Duodenal mucosa (tissue), 2 donors: Measurements from ENCODE around the gene GPR12.
"Not testable (repeated sequence)": the region's sequence is repeated elsewhere in the genome, so short reads cannot be mapped to it uniquely, and the experiment has no call there.

Source experiments
- H3K27ac ChIP-seq: one replicate; pipeline ENCODE4 v1.7.0; 2013; ENCODE audit warnings: low read depth, low read length
- H3K27me3 ChIP-seq, 2 donors: one replicate each; pipeline ENCODE4 v1.7.0; 2013; ENCODE audit warnings: low read length in 2 of 2, control low read depth in 1 of 2; ENCODE audit not compliant: insufficient read depth in 2 of 2, control insufficient read depth in 1 of 2
- H3K36me3 ChIP-seq, 2 donors: one replicate each; pipeline ENCODE4 v1.7.0; 2013; ENCODE audit warnings: low read length in 2 of 2, control low read depth in 1 of 2; ENCODE audit not compliant: insufficient read depth in 2 of 2, control insufficient read depth in 1 of 2
- H3K4me1 ChIP-seq, 2 donors: one replicate each; pipeline ENCODE4 v1.7.0; 2013; ENCODE audit warnings: low read length in 2 of 2, control low read depth in 1 of 2; ENCODE audit not compliant: insufficient read depth in 2 of 2, control insufficient read depth in 1 of 2
- H3K4me3 ChIP-seq, 2 donors: one replicate each; pipeline ENCODE4 v1.7.0; 2013; ENCODE audit warnings: low read length in 2 of 2, low read depth in 1 of 2
- H3K9ac ChIP-seq, 2 donors: one replicate each; pipeline ENCODE4 v1.7.0; 2013; ENCODE audit warnings: low read length in 2 of 2, low read depth in 1 of 2
- H3K9me3 ChIP-seq, 2 donors: one replicate each; pipeline ENCODE4 v1.7.0; 2013; ENCODE audit warnings: low read length in 2 of 2, control low read depth in 1 of 2; ENCODE audit not compliant: control insufficient read depth in 1 of 2

Gene GPR12

DNA sequence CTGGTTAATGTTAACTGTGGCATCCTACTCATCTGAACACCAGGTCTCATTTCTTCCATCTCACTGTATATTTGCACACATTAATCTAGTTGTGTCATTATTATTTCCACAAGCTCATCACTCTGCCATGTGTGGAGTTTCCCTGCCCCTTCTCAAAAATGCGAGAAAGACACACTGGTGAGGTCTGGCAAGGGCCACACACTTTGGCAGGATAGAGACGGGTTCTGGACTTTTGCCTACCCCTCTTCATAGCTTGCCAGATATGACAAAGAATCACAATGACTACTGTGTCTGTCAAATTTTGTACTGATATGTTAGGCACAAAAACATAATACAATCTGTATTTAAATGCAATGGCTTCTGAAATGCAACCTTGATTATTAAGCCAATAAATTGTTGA lies 12.9 kb downstream of the GPR12 start:
- Histone ChIP-seq H3K9me3 (no peaks in the 10 kb centered on the region), H3K27me3 (peaks cover 3 to 17% of the 10 kb centered on the region in 2 donors), H3K4me1 (no peaks in the 10 kb centered on the region), H3K27ac (no peak overlapping the region), H3K36me3 (no peaks in the 10 kb centered on the region), H3K4me3 (no peak overlapping the region), H3K9ac (no peak overlapping the region)

- Histone ChIP-seq H3K27me3 (peaks cover 7 to 24% of the 10 kb centered on the region in 2 donors), H3K9ac (no peak overlapping the region), H3K9me3 (no peaks in the 10 kb centered on the region), H3K27ac (no peak overlapping the region), H3K36me3 (no peaks in the 10 kb centered on the region), H3K4me1 (no peaks in the 10 kb centered on the region), H3K4me3 (no peak overlapping the region)
These were observed 16.6 kb downstream of the GPR12 start for GRCh38 chr13:26743971-26744370.

GRCh38 chr13:26742691-26743358 lies 17.8 kb downstream of the GPR12 start:
- no peaks in the 10 kb centered on the region for H3K4me1 ChIP-seq
- H3K27ac ChIP-seq = no peak overlapping the region
- H3K4me3 ChIP-seq = no peak overlapping the region
- no peaks in the 10 kb centered on the region for H3K36me3 ChIP-seq
- H3K9me3 ChIP-seq = peaks cover 0 to 5% of the 10 kb centered on the region in 2 donors
- H3K27me3 ChIP-seq = peaks cover 7 to 24% of the 10 kb centered on the region in 2 donors
- H3K9ac ChIP-seq = no peak overlapping the region

- H3K36me3 ChIP-seq = no peaks in the 10 kb centered on the region
- H3K27me3 ChIP-seq = no peaks in the 10 kb centered on the region
- H3K9me3 ChIP-seq = peaks cover 0 to 5% of the 10 kb centered on the region in 2 donors
- no peak overlapping the region for H3K27ac ChIP-seq
- H3K4me3 ChIP-seq = no peak overlapping the region
- H3K4me1 ChIP-seq = no peaks in the 10 kb centered on the region
- H3K9ac ChIP-seq = no peak overlapping the region
These were observed 24.9 kb downstream of the GPR12 start for GRCh38 chr13:26735677-26736076.

GRCh38 chr13:26727633-26728032 lies 33.0 kb downstream of the GPR12 start:
- H3K27ac ChIP-seq = no peak overlapping the region
- no peak overlapping the region for H3K4me3 ChIP-seq
- no peaks in the 10 kb centered on the region for H3K36me3 ChIP-seq
- H3K9me3 ChIP-seq = no peaks in the 10 kb centered on the region
- H3K4me1 ChIP-seq = no peaks in the 10 kb centered on the region
- H3K27me3 ChIP-seq = no peaks in the 10 kb centered on the region
- H3K9ac ChIP-seq = no peak overlapping the region

DNA sequence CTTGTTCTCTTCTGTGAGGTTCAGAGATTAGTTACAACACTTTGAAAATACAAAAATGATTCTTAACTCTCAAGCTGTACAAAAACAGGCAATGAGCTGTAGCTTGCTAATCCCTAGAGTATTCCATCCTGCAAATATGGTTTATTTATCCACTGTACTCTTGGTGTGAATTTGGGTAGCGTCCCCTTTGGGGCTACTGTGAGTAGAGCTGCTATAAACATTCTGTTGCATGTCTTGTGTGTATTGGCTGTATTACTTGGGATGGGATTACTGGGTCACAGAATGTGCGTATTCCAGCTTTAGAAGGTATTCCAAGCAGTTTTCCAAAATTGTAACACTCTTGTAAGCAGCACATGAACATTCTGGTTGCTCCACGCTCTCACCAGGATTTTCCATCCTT lies 33.5 kb downstream of the GPR12 start:
- Histone ChIP-seq H3K27ac (no peak overlapping the region), H3K4me1 (no peaks in the 10 kb centered on the region), H3K9ac (no peak overlapping the region), H3K36me3 (no peaks in the 10 kb centered on the region), H3K9me3 (no peaks in the 10 kb centered on the region), H3K27me3 (no peaks in the 10 kb centered on the region), H3K4me3 (no peak overlapping the region)

- no peaks in the 10 kb centered on the region for H3K4me1 ChIP-seq
- H3K36me3 ChIP-seq = no peaks in the 10 kb centered on the region
- H3K27ac ChIP-seq = no peak overlapping the region
- no peaks in the 10 kb centered on the region for H3K27me3 ChIP-seq
- H3K9me3 ChIP-seq = no peaks in the 10 kb centered on the region
- H3K9ac ChIP-seq = no peak overlapping the region
- no peak overlapping the region for H3K4me3 ChIP-seq
These were observed 33.9 kb downstream of the GPR12 start for GRCh38 chr13:26726684-26727083.

DNA sequence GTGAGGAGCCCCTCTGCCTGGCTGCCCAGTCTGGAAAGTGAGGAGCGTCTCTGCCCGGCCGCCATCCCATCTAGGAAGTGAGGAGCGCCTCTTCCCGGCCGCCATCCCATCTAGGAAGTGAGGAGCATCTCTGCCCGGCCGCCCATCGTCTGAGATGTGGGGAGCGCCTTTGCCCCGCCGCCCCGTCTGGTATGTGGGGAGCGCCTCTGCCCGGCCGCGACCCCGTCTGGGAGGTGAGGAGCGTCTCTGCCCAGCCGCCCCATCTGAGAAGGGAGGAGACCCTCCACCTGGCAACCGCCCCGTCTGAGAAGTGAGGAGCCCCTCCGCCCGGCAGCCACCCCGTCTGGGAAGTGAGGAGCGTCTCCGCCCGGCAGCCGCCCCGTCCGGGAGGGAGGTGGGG lies 37.0 kb downstream of the GPR12 start:
- not testable (repeated sequence) for H3K9me3 ChIP-seq, H3K9ac ChIP-seq, H3K4me1 ChIP-seq, H3K27ac ChIP-seq, H3K36me3 ChIP-seq, H3K27me3 ChIP-seq, H3K4me3 ChIP-seq

GRCh38 chr13:26722321-26722720 lies 38.3 kb downstream of the GPR12 start:
- Histone ChIP-seq H3K9me3 (no peaks in the 10 kb centered on the region), H3K4me3 (no peak overlapping the region), H3K27me3 (no peaks in the 10 kb centered on the region), H3K36me3 (no peaks in the 10 kb centered on the region), H3K9ac (no peak overlapping the region), H3K4me1 (no peaks in the 10 kb centered on the region), H3K27ac (no peak overlapping the region)

DNA sequence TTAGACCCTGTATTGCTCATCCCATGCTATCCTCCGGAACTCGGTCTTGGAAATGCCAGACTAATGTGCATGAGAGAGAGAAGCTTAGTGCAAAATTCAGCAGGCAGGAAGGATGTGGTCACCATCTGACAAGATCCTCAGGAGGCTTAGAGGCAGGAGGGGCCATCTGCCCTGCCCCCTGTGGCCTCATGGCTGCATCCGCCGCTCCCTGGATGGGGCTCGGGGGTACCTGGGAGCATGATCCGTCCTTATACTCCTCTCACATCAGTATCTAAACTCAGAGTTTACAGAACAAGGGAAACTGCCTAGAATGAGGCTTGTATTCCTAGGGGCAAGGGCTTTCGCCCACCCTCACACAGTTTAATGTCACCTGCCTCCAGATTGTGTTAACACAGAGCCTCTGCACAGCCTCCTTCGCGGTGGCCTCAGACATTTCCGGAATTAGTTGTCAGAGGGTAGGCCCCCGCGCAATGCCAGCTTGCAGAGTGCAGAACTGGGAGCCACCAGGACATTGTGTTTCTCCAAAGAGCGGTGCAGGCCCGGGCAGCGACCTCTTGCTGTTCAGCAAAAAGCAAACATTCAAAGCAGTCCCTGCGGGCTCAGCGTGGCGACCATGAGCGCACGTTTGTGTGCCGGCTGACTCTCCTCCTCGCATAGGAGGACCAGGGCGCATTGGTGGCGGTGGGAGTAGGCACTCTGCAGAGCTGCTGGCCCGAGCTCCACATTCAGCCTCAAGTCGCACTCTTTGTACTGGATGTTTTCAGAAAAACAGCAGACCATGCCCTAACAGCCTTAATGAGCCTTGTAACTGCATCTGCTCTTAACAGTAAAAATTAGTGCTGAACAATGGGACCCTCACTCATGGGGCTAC lies 39.1 kb downstream of the GPR12 start:
- no peak overlapping the region for H3K9ac ChIP-seq
- no peak overlapping the region for H3K27ac ChIP-seq
- no peak overlapping the region for H3K4me3 ChIP-seq
- no peaks in the 10 kb centered on the region for H3K9me3 ChIP-seq
- no peaks in the 10 kb centered on the region for H3K36me3 ChIP-seq
- H3K27me3 ChIP-seq = no peaks in the 10 kb centered on the region
- no peaks in the 10 kb centered on the region for H3K4me1 ChIP-seq
